Osteocyte (in vitro differentiated cells): ENCODE measurements around the gene RAB3D. TPM values are rescaled to one million over a fixed set of nuclear protein-coding genes. Genes with fewer than 3 reads are reported as not detected.

Experiments used
- DNase-seq: peaks from one replicate; pipeline ENCODE4 v3.0.0; 2021; ENCODE audit warnings: mixed read lengths; ENCODE audit not compliant: unreplicated experiment; ENCODE audit errors: extremely low spot score
- H3K27ac Mint-ChIP-seq: one replicate; pipeline ENCODE4 v1.8.0; 2021; ENCODE audit warnings: mild to moderate bottlenecking, mixed read lengths; ENCODE audit not compliant: unreplicated experiment
- H3K27me3 Mint-ChIP-seq: one replicate; pipeline ENCODE4 v1.8.0; 2021; ENCODE audit warnings: mixed read lengths; ENCODE audit not compliant: unreplicated experiment
- H3K36me3 Mint-ChIP-seq: one replicate; pipeline ENCODE4 v1.8.0; 2021; ENCODE audit warnings: mixed read lengths; ENCODE audit not compliant: unreplicated experiment
- H3K4me1 Mint-ChIP-seq: one replicate; pipeline ENCODE4 v1.8.0; 2021; ENCODE audit warnings: mixed read lengths; ENCODE audit not compliant: unreplicated experiment
- H3K4me3 Mint-ChIP-seq: one replicate; pipeline ENCODE4 v1.8.0; 2021; ENCODE audit warnings: mild to moderate bottlenecking, moderate library complexity, mixed read lengths; ENCODE audit not compliant: unreplicated experiment
- H3K9me3 Mint-ChIP-seq: one replicate; pipeline ENCODE4 v1.8.0; 2021; ENCODE audit warnings: mixed read lengths; ENCODE audit not compliant: unreplicated experiment
- total RNA-seq: library from RNA; stranded (reverse); gene quantifications from 2 replicates; pipeline ENCODE4 v1.2.1, GENCODE V29; 2021
- TF ChIP-seq, protein P1 (sequence below): fragments of 200-600 bp; sonication (generic); IDR thresholded peaks from 2 replicates; pipeline ENCODE4 v1.5.0; 2021; ENCODE audit warnings: antibody characterized with exemption, mild to moderate bottlenecking, moderate library complexity

Gene RAB3D
- total RNA-seq, 1 donor from 2014 or later: 4.3 TPM

DNA sequence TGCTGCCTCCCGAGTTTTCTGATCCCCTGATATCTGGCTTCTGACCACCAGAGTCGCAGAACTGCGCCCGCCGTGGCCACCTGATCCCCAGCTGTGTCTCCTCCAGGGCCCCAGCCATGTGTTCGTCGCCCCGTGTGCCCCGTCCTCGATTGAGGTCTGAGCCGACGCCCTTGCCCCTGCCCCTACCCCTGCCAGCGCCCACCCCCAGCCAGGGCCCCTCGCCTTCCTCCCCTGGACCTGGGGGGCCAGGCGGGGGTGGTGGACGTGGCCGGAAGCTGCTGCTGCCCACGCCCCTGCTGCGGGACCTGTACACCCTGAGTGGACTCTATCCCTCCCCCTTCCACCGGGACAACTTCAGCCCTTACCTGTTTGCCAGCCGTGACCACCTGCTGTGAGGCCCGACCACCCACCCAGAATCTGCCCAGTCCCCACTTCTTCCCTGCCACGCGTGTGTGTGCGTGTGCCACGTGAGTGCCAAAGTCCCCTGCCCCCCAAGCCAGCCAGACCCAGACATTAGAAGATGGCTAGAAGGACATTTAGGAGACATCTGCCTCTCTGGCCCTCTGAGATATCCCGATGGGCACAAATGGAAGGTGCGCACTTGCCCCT, 24.9 kb upstream of the RAB3D start:
- Mint-ChIP-seq H3K27ac (no peak overlapping the region), H3K9me3 (no peaks in the 10 kb centered on the region), H3K4me1 (no peaks in the 10 kb centered on the region), H3K27me3 (no peaks in the 10 kb centered on the region), H3K4me3 (no peak overlapping the region), H3K36me3 (peaks cover 25% of the 10 kb centered on the region)
- TF ChIP-seq, protein P1, sequence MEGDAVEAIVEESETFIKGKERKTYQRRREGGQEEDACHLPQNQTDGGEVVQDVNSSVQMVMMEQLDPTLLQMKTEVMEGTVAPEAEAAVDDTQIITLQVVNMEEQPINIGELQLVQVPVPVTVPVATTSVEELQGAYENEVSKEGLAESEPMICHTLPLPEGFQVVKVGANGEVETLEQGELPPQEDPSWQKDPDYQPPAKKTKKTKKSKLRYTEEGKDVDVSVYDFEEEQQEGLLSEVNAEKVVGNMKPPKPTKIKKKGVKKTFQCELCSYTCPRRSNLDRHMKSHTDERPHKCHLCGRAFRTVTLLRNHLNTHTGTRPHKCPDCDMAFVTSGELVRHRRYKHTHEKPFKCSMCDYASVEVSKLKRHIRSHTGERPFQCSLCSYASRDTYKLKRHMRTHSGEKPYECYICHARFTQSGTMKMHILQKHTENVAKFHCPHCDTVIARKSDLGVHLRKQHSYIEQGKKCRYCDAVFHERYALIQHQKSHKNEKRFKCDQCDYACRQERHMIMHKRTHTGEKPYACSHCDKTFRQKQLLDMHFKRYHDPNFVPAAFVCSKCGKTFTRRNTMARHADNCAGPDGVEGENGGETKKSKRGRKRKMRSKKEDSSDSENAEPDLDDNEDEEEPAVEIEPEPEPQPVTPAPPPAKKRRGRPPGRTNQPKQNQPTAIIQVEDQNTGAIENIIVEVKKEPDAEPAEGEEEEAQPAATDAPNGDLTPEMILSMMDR: no peak
- no peak for DNase-seq

DNA sequence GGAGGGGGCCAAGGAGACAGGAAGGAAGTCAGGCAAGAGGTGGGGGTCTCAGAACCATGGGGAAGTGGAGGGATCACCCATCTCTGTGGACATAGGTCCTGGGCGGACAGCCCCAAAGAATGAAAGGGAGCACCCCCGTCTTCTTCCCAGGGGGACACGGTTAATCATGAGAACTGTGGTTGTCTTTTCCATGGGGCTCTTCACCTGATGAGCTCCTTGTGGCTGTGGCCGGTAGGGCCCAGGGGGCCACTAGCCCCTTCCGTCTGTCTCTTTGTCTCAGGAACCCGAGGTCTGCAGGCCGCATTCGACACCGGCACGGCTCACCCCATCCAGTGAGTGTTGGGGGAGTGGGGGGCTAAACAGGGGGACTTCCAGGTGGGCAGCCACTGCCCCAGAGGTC, 24.4 kb upstream of the RAB3D start:
- Mint-ChIP-seq H3K27me3 (no peaks in the 10 kb centered on the region), H3K9me3 (no peaks in the 10 kb centered on the region), H3K4me3 (no peak overlapping the region), H3K4me1 (no peaks in the 10 kb centered on the region), H3K27ac (no peak overlapping the region), H3K36me3 (peaks cover 30% of the 10 kb centered on the region)
- TF ChIP-seq, protein P1: no peak
- no peak for DNase-seq

DNA sequence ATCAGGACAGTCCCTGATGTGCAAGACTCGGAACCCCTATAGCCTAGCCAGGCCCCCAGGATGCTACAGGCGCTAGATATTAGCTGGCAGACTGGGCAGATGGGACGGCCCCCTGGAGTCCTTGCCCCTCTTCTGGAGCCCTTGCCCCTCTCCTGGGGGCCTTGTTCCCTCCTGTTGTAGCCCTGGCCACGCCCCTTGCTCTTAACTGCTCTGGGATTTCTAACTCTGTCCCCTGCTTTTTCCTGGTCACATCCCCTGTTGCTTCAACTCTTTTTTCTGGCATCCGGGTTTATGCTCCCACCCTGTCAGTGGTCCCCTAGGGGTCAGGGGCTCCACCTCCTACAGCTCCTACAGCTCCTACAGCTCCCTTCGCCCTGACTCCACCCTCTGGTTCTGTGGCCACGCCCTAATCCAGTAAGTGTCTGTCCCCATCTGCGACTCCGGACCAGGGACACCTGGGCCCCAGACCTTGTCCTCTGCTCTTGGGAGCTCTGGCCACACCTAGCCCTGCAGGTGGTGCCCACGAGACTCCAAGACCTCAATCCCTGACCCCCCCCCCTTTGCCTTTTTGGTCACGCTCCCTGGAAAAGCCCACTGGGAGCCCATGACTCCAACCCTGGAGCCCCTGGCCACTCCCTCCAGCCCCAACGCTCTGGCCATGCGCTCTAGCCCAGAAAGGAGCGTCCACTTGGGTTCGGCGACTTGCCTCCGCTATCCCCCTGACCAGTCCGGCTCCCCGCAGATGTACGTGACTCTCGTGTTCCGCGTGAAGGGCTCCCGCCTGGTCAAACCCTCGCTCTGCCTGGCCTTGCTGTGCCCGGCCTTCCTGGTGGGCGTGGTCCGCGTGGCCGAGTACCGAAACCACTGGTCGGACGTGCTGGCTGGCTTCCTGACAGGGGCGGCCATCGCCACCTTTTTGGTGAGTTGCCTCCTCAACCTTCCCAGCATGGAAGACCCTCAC, 22.6 kb upstream of the RAB3D start:
- H3K9me3 Mint-ChIP-seq: no peaks in the 10 kb centered on the region
- H3K4me3 Mint-ChIP-seq: no peak overlapping the region
- H3K27ac Mint-ChIP-seq: no peak overlapping the region
- H3K27me3 Mint-ChIP-seq: no peaks in the 10 kb centered on the region
- DNase-seq: no peak
- H3K36me3 Mint-ChIP-seq: peaks cover 32% of the 10 kb centered on the region
- TF ChIP-seq, protein P1: no peak
- H3K4me1 Mint-ChIP-seq: no peaks in the 10 kb centered on the region

DNA sequence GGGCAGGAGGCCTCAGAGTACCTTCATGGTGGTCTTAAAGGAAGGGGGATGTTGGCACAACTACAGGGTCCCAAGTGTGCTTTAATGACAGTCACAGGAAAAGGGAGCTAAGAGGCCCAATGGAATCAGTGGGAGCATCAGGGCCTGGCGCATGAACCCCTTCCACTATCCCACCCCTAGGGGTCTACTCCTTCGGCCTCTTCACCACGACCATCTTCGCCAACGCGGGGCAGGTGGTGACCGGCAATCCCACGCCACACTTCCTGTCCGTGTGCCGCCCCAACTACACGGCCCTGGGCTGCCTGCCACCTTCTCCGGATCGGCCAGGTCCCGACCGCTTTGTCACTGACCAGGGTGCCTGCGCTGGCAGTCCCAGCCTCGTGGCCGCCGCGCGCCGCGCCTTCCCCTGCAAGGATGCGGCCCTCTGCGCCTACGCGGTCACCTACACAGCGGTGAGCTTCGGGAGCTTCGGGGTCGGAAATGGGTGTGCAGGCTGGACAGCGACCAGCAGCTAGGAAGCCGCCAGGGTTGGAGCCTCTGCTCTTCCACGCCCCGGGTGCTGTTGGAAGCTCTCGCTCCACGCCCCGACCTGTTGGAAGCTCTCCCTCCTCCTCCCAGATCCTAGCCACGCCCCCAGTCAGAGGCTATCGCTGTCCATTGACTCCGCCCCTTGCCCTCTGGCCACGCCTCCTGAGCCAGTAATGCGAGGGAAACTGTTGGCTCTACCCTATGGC, 21.7 kb upstream of the RAB3D start:
- DNase-seq: no peak
- TF ChIP-seq, protein P1: no peak
- H3K27ac Mint-ChIP-seq: no peak overlapping the region

DNA sequence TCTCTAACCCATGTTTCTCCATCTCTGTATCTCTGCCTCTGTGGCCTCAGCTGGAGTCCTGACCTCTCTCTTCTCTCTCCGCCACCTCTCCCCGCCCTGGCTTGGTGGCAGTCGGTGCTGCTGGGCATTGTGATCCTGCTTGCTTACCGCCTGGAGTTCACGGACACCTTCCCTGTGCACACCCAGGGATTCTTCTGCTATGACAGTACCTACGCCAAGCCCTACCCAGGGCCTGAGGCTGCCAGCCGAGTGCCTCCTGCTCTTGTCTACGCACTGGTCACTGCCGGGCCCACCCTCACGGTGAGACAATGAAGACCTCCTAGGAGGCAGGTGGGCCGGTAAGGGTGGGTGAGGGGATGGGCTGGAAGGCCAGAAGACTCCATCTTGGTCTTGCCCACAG, 20.0 kb upstream of the RAB3D start:
- TF ChIP-seq, protein P1: no peak
- H3K4me1 Mint-ChIP-seq: peaks cover 12% of the 10 kb centered on the region
- no peaks in the 10 kb centered on the region for H3K27me3 Mint-ChIP-seq
- no peak overlapping the region for H3K4me3 Mint-ChIP-seq
- peaks cover 25% of the 10 kb centered on the region for H3K36me3 Mint-ChIP-seq
- no peaks in the 10 kb centered on the region for H3K9me3 Mint-ChIP-seq
- DNase-seq: no peak
- no peak overlapping the region for H3K27ac Mint-ChIP-seq

More for the DNA sequence above, 21.7 kb upstream of the RAB3D start:
- Mint-ChIP-seq H3K4me1 (peaks cover 5% of the 10 kb centered on the region), H3K27me3 (no peaks in the 10 kb centered on the region), H3K4me3 (no peak overlapping the region), H3K9me3 (no peaks in the 10 kb centered on the region), H3K36me3 (peaks cover 32% of the 10 kb centered on the region)
